Esophagus squamous epithelium (tissue), 5 donors: ENCODE measurements around the gene NRCAM. TPM values are rescaled to one million over a fixed set of nuclear protein-coding genes. Genes with fewer than 3 reads are reported as not detected.

Source experiments
- DNase-seq: peaks from one replicate; lab custom pipeline; 2025; lab: John Stamatoyannopoulos, UW
- H3K27ac ChIP-seq, 4 donors: fragments of 200-600 bp; sonication (generic); one replicate each; pipeline ENCODE4 v1.5.1; 2016 to 2019; ENCODE audit warnings: mild to moderate bottlenecking in 1 of 4
- H3K27me3 ChIP-seq, 4 donors: fragments of 200-600 bp; sonication (generic); 1 replicate in 3 of 4; 2 replicates in 1 of 4; pipeline versions ENCODE4 v1.5.1 to v1.6.0; 2017 to 2021; ENCODE audit warnings: antibody characterized with exemption in 1 of 4
- H3K36me3 ChIP-seq, 3 donors: fragments of 200-600 bp; sonication (generic); one replicate each; pipeline ENCODE4 v1.5.1; 2016 to 2019
- H3K4me1 ChIP-seq, 3 donors: fragments of 200-600 bp; sonication (generic); one replicate each; pipeline ENCODE4 v1.5.1; 2017 to 2019
- H3K4me3 ChIP-seq, 4 donors: fragments of 200-600 bp; sonication (generic); 1 replicate in 3 of 4; 2 replicates in 1 of 4; pipeline ENCODE4 v1.5.1; 2016 to 2019; ENCODE audit warnings: mild to moderate bottlenecking in 2 of 4, moderate library complexity in 1 of 4
- H3K9me3 ChIP-seq, 3 donors: fragments of 200-600 bp; sonication (generic); one replicate each; pipeline ENCODE4 v1.5.1; 2016 to 2019
- POLR2A ChIP-seq, 4 donors: fragments of 450-650 bp; IDR thresholded peaks; one replicate each; pipeline ENCODE4 v1.6.1; 2017; ENCODE audit warnings: antibody characterized with exemption in 4 of 4, mild to moderate bottlenecking in 4 of 4, moderate library complexity in 3 of 4
- WGBS, 2 donors: methylation state at CpG; one replicate each; pipeline ENCODE4 v1.1.5; 2018; 5-methylcytosine and 5-hydroxymethylcytosine counted together
- intact Hi-C: fragments of 100-400 bp; cut with DNase I; formaldehyde crosslinking; loops from one replicate; pipeline ENCODE4 v1.15.0; 2022
- total RNA-seq, 4 donors: library from RNA; depleted of rRNA; stranded (reverse); fragments of >200 nt; gene quantifications; one replicate each; pipeline ENCODE4 v1.1.0, GENCODE V29; 2016
- TF ChIP-seq, protein P1 (sequence below), 6 experiments: fragments of 450-650 bp in 4 of 6; fragments of 200-600 bp in 2 of 6; sonication (generic) in 2 of 6; IDR thresholded peaks; one replicate each; pipeline ENCODE4 v1.5.1; 2016 to 2019; ENCODE audit warnings: antibody characterized with exemption in 6 of 6, mild to moderate bottlenecking in 4 of 6, moderate library complexity in 4 of 6
- donor health status: DM: yes; HTN: yes; CAD: no.

The NRCAM gene
- total RNA-seq, 4 donors from 2014 or later: 1.5 to 9.8 (median 6.3) TPM; not detected in 1

- H3K4me3 ChIP-seq: no peak overlapping the region
- no peaks in the 10 kb centered on the region for H3K36me3 ChIP-seq
- TF ChIP-seq, protein P1, sequence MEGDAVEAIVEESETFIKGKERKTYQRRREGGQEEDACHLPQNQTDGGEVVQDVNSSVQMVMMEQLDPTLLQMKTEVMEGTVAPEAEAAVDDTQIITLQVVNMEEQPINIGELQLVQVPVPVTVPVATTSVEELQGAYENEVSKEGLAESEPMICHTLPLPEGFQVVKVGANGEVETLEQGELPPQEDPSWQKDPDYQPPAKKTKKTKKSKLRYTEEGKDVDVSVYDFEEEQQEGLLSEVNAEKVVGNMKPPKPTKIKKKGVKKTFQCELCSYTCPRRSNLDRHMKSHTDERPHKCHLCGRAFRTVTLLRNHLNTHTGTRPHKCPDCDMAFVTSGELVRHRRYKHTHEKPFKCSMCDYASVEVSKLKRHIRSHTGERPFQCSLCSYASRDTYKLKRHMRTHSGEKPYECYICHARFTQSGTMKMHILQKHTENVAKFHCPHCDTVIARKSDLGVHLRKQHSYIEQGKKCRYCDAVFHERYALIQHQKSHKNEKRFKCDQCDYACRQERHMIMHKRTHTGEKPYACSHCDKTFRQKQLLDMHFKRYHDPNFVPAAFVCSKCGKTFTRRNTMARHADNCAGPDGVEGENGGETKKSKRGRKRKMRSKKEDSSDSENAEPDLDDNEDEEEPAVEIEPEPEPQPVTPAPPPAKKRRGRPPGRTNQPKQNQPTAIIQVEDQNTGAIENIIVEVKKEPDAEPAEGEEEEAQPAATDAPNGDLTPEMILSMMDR (IDR thresholded peaks at IDR 0.05): no peak
- no peak for TF ChIP-seq POLR2A (IDR thresholded peaks at IDR 0.05)
- no peak overlapping the region for H3K27ac ChIP-seq
- intact Hi-C loops: no loop called here
- no peaks in the 10 kb centered on the region for H3K9me3 ChIP-seq
- DNase-seq: no peak
- H3K27me3 ChIP-seq: no peaks in the 10 kb centered on the region
- peaks cover 4 to 55% (median 23%) of the 10 kb centered on the region in 3 donors for H3K4me1 ChIP-seq
- 85 to 87% methylated on average over 2 of the region's 2 CpGs for WGBS, 2 donors
These were observed 142.2 kb downstream of the NRCAM start for GRCh38 chr7:108314049-108314448.

DNA sequence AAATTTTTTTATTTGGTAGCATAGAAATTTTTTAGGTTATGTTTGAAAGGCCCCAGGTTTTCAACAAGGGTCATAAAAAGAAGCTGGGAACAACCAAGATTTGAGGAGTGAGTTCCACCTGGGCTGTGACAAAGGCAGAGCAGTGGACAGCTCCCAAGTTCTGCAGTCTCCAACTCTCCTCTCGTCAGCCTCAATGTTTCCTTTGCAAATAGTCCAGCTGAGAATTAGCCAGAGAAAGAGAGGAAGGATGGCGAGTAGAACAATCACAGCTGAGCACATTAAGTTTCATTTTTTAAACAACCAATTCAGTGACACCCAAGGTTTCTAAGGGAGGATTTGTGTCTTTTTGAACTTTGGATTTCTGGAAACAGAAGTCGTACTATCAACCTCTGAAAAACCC, 143.2 kb downstream of the NRCAM start:
- intact Hi-C loops: no loop called here
- peaks cover 4 to 64% (median 30%) of the 10 kb centered on the region in 3 donors for H3K4me1 ChIP-seq
- 35 to 67% methylated on average over 3 of the region's 3 CpGs for WGBS, 2 donors
- TF ChIP-seq, protein P1 (IDR thresholded peaks at IDR 0.05): no peak
- no peak for TF ChIP-seq POLR2A (IDR thresholded peaks at IDR 0.05)
- H3K27ac ChIP-seq: peak overlapping the region in 1 of 4 donors; percentile 80
- H3K9me3 ChIP-seq: no peaks in the 10 kb centered on the region
- no peak overlapping the region for H3K4me3 ChIP-seq
- no peaks in the 10 kb centered on the region for H3K27me3 ChIP-seq
- H3K36me3 ChIP-seq: no peaks in the 10 kb centered on the region
- no peak for DNase-seq

GRCh38 chr7:108311446-108312168, 144.6 kb downstream of the NRCAM start:
- Histone ChIP-seq H3K9me3 (no peaks in the 10 kb centered on the region), H3K4me3 (no peak overlapping the region), H3K27me3 (no peaks in the 10 kb centered on the region), H3K27ac (peak overlapping the region; percentile 59 to 80 (median 72)), H3K4me1 (peaks cover 4 to 73% (median 31%) of the 10 kb centered on the region in 3 donors), H3K36me3 (no peaks in the 10 kb centered on the region)
- no peak for TF ChIP-seq POLR2A (IDR thresholded peaks at IDR 0.05)
- TF ChIP-seq, protein P1 (IDR thresholded peaks at IDR 0.05): no peak
- DNase-seq: no peak
- 69 to 70% methylated on average over 3 of the region's 3 CpGs for WGBS, 2 donors
- intact Hi-C loops: no loop called here

GRCh38 chr7:108310351-108310750, 145.9 kb downstream of the NRCAM start:
- 18 to 30% methylated on average over 2 of the region's 2 CpGs for WGBS, 2 donors
- no peaks in the 10 kb centered on the region for H3K27me3 ChIP-seq
- TF ChIP-seq POLR2A (IDR thresholded peaks at IDR 0.05): no peak
- TF ChIP-seq, protein P1 (IDR thresholded peaks at IDR 0.05): no peak
- H3K36me3 ChIP-seq: no peaks in the 10 kb centered on the region
- intact Hi-C loops: no loop called here
- H3K4me1 ChIP-seq: peaks cover 4 to 67% (median 31%) of the 10 kb centered on the region in 3 donors
- H3K4me3 ChIP-seq: no peak overlapping the region
- no peak for DNase-seq
- H3K9me3 ChIP-seq: no peaks in the 10 kb centered on the region
- H3K27ac ChIP-seq: peak overlapping the region; percentile 59 to 80 (median 72)

- Histone ChIP-seq H3K27ac (peak overlapping the region; percentile 65 to 80 (median 70)), H3K4me3 (no peak overlapping the region), H3K9me3 (no peaks in the 10 kb centered on the region), H3K4me1 (peaks cover 4 to 67% (median 31%) of the 10 kb centered on the region in 3 donors), H3K36me3 (no peaks in the 10 kb centered on the region), H3K27me3 (no peaks in the 10 kb centered on the region)
- DNase-seq: no peak
- TF ChIP-seq, protein P1 (IDR thresholded peaks at IDR 0.05): no peak
- no peak for TF ChIP-seq POLR2A (IDR thresholded peaks at IDR 0.05)
- WGBS, 2 donors: 11 to 32% methylated on average over 2 of the region's 2 CpGs
- intact Hi-C loops: no loop called here
These were observed 147.3 kb downstream of the NRCAM start for GRCh38 chr7:108308903-108309302.
